HK-2 (cell line): Measurements from ENCODE around the gene LRBA.
"Not testable (repeated sequence)": the region's sequence is repeated elsewhere in the genome, so short reads cannot be mapped to it uniquely, and the experiment has no call there.

ENCODE experiments used
- DNase-seq: peaks from one replicate; pipeline ENCODE4 v3.0.0-alpha.2; 2018; ENCODE audit not compliant: unreplicated experiment

Gene LRBA

DNA sequence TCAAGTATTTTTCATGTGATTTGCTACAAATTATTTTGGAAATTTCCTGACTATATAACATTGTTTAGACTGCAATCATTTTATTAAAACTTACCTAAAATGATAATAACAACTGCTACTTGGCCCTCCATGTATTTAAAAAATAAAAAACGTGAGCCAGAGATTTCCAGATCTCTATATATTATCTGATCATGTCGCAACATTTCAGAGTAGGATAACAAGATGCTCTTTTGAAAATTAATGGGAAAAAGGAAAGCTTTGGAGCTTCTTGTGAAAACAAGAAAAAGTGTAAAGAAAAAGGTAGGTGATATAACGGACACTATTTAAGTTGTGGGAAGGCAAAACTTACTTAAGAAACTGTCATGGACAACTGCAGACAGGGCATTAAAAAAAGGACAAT, 448.0 kb downstream of the LRBA start:
- no peak for DNase-seq

DNA sequence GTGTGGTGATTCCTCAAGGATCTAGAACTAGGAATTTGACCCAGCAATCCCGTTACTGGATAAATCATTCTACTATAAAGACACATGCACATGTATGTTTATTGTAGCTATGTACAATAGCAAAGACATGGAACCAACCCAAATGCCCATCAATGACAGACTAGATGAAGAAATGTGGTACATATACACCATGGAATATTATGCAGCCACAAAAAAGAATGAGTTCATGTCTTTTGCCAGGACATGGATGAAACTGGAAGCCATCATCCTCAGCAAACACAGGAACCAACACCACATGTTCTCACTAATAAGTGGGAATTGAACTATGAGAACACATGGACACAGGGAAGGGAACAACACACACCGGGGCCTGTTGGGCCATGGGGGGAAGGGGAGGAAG, 450.1 kb downstream of the LRBA start:
- DNase-seq = not testable (repeated sequence)

DNA sequence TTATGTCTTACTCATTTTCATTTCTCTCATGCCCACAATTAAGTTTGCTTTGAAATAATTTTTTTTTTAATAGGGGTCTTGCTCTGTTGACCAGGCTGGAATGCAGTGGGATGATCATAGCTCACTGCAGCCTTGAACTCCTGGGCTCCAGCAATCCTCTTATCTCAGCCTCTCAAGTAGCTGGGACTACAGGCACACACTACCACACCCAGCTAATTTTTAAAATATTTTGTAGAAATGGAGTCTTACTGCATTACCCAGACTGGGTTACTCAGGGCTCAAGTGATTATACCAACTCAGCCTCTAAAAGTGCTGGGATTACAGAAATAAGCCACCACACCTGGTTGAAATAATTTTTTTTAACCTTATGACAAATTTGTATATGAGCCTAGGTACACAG, 452.3 kb downstream of the LRBA start:
- DNase-seq = no peak

DNA sequence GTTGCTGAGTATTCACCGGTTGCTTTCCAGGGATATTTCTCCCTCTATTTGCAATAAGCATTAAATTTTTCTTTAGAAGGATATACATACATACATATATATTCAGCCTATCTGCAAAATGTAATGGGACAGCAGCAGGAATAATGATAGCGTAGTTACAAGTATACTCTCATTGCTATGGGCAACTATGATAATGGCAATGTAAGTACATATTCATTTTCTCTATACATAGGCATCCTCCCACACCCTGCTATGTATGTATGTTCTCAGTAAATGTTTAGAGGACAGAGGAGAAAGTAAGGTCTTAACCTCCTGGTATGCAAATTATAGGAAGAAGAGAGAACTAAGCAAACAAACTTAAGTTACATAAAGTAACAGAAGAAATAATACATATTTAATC, 452.8 kb downstream of the LRBA start:
- no peak for DNase-seq

DNA sequence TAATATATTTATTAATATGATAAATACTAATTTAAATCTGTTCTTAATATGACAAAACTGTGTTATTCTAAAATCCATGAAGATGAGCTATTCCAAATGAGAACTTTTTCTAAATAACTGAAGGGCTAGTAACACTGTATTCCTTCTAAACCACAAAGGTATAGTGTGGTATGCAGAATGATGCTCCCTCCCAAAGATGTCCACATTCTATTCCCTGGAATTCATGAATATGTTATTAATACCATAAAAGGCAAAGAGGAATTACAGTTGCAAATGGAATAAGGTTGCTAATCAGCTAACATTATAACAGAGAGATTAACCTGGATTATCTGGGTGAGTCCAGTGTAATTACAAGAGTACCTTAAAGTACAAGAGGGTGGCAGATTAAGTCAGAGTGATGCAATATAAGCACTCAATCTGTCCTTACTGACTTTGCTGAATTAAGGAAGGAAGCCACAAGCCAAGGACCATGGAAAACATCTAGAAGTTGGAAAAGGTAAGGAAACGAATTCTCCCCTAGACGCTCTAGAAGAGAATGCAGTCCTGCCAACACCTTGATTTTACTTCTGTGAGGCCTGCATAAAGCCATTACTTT, 453.8 kb downstream of the LRBA start:
- DNase-seq = no peak

DNA sequence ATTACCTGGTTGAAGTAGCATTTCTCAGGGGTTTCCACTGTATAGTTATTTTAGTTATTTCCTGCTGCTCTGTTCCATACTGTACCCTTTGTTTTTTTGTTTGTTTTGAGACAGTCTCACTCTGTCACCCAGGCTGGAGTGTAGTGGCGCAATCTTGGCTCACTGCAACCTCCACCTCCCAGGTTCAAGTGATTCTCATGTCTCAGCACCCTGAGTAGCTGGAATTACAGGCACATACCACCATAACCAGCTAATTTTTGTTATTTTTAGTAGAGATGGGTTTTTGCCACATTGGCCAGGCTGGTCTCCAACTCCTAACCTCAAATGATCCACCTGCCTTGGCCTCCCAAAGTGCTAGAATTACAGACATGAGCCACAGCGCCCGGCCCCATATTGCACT, 457.3 kb downstream of the LRBA start:
- DNase-seq = not testable (repeated sequence)

DNA sequence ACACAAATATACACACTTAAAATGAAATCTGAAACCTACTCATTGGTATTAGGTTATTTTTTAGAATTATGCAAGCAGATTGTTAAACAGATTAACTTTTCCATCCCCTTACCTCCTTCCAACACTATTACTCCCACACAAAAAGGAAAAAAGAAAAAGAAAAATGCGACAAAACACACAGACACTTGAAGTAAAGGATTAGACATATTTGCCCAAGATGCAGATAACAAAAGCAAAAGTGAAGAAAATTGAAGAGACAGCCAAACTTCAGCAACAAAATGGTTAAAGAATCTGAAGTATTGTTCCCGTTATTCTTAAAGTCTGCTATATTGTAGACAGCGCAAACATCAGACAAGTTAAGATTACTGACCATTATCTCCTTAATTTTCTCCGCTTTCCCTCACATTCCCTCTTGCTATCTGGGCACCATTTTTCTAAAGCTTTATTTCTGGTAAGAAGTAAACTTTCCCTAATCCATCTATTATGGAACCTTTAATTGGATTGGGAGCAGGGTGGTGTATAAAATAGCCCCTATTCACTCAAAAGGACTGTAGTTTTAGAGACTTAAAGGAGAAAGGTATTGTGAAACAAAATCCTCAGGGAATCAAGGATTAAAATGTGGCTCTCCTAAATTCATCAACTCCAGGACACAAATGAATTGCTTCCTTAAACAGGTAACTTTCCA, 467.8 kb downstream of the LRBA start:
- no peak for DNase-seq

DNA sequence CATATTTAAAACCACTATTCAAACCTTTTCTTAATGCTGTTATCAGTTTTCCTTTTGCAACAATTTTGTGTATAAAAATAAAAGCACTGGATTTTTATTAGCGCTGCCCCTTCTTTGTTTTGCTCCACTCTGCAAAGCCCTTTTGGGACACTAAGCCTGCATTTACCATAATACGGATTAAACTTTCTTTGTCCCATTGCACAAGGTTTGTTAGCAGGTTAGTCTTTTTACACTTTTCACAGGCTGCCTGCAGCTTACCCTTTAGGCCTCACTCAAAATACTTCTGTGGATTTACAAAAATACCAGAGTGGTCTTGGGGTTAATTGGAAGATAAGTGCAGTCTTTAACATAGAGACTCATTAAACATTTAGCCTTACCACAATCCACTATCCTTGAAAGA, 468.8 kb downstream of the LRBA start:
- DNase-seq = no peak

DNA sequence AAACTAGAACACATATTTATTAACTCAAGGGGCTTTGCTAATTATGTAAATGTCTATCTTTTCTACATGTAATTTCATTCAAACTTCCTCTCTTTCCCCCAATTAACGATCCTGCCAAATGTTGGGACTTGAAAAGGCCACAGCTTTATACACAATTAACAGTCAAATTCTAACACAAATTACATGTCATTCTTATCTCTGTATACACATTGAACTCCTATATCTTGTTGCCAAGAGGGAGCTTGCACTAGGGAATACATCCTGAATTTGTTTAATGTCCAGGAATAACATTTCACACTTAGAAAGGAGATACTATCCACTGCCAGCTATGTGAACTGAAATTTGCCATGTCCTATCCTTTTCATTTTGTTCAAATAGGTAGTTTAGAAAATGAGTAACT, 472.0 kb downstream of the LRBA start:
- DNase-seq = no peak

DNA sequence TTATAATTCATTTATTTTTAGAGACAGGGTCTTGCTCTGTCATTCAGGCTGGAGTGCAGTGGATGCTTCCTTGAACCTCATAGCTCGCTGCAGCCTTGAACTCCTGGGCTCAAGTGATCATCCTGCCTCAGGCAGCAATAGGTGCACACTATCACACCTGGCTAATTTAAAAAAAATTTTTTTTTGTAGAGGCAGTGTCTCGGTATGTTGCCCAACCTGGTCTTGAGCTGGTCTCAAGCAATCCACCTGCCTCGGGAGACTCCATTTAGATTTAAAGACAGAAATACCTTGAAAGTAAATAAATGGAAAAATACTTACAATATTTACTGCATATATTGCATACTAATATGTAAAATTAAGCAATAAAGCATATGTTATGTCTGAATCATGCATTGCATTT, 473.4 kb downstream of the LRBA start:
- no peak for DNase-seq

DNA sequence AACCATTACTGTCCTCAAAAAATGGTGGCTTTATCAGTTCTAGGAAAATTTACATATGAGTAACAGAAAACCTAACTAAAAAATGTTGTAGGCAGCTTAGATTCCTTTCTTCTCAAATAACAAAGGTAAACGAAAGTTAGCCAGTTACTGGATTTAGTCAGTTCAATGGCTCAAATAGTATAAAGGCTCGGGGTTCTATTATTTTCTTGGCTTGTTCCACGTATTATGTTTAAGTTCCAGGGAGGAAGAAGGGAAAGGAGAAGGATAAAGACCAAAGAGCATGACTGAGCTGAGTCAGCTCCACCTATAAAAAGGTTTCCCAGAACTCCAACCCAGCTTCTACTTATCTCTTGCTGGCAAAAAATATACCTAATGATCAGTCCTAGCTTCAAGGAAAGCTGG, 474.1 kb downstream of the LRBA start:
- no peak for DNase-seq

DNA sequence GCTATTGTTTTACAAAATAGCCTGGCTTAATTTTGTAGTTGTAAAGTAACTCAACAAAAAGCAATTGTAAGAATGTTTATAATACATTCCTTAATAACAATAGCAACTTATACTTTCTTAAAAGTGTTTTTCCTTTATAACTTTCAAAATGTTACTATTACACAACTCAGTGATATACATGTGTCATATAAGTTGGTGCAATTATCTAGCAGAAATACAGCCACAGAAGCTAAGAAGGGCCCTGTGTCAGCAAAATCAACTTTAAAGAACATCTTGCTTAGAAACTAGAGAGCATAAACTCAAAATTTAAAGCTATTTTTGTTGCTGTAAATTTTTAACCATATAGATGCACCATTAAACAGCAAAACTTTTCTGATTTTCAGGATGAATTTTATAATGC, 474.5 kb downstream of the LRBA start:
- no peak for DNase-seq

DNA sequence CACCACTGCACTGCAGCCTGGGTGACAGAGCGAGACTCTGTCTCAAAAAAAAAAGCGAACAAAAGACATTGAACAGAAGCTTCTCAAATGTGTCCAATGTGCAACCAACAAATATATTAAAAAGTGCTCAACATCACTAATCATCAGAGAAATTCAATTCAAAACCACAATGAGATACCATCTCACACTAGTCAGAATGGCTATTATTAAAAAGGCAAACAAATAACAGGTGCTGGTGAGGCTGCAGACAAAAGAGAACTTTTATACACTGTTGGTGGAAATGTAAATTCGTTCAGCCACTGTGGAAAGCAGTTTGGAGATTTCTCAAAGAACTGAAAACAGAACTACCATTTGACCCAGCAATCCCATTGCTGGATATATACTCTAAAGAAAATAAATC, 477.2 kb downstream of the LRBA start:
- not testable (repeated sequence) for DNase-seq

DNA sequence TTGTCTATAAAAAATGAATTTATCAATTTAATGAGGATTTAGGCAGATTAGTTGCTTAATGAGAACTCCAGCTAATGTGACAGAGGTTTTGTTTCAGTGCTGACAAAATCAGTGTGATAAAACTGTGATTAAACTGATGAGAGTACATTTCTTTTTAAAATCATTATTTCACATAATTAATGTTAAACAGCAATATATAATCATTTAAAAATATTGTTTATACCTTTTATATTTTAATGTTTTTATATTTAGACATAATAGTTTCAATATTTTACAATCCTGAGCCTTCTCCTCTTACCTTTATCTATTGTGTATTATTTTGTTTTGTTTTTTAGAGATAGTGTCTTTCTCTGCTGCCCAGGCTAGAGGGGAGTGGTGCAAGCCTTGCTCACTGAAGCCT, 480.3 kb downstream of the LRBA start:
- DNase-seq = no peak

DNA sequence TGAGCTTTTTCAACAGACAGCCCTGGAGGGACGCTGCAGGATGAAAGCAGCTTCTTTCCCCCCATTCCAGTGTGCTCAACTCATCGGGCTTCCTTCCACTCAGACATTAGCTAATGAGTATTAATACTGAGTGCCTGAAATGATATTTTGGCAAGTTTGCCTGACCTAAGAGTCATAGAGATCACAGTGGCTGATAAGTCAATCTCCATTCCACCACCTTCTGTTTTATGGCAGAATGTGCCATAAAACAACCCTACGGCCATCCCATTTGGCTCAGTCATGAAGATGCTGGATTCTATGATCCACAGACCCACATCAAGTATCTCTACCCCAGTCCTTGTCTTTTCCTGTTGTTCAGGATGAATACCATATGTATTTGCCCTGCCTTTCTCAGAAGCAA, 481.4 kb downstream of the LRBA start:
- DNase-seq = no peak

DNA sequence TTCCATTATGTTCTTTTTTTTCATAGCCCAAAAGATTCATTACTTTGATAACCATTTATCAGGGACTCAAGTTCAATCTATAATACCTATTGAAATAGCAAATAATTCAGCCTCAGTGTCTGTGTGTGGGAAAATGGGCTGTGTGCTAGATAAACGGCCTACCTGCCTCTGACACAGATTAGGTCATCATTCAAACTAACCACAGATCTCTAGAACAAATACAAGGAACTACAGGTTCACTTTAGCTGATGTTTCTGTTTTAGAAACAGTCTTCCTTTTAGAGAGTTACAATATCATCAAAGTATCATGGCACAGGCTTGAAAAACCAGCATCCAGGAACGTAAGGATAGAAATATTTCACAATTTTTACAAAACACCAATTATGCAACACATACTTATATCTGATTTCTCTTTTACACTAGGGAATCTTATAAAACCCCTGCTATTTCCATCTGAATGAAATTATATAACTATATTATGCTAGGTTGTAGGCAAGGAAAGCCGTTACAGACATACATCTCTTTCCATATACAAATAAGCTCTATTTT, 489.7 kb downstream of the LRBA start:
- DNase-seq = no peak

DNA sequence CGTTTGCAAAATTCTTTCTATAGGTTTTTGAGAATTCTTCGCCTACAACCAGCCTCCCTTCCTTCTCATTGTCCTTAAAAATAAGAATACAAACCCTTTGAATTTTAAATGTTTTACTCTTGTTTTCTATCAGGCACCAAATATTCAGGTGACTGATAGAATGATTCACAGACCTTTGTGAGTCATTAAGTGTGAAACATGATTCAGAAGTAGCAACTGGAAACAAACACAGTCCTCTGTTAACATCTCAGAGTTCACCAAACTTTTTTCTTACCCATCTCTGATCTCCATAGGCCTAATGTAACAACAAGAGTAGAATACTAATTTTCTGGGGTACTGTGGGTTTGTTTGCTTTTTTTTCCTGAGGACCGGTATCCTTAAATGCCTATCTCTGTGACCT, 496.5 kb downstream of the LRBA start:
- DNase-seq = no peak

DNA sequence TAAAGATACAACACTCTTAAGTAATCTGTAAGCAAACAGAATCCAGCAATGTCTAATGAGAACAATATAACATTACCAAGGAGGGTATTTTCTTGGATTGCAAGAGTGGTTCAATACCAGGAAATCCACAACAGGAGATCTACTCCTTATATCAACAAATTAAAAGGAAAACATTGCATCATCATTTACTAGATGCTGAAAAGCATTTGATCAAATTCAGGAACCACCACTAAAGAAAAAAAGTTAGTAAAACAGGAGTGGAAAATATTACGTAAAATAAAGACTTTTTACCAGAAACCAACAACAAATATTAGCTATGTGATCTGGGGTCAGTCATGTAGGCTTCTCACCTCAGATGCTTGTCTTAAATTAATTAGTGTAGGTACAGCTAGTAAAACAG, 499.9 kb downstream of the LRBA start:
- DNase-seq = no peak

DNA sequence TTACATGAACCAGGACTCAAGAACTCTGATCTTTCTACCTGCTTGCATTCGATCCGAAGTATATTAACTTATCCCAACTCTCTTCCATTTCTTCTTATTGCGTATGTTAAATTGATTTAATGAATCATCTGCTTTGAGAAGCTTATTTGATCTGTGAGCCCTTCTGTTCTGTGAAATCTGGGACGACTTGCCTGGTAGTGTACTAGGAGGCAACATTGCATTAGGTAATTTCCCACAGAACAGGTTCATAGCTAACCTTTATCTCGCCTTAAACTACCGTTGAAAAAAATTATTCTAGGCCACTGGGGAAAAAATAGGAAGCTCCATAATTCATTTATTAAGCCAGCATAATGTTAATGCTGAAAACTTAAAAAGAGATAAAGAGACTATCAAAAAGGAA, 500.4 kb downstream of the LRBA start:
- no peak for DNase-seq

DNA sequence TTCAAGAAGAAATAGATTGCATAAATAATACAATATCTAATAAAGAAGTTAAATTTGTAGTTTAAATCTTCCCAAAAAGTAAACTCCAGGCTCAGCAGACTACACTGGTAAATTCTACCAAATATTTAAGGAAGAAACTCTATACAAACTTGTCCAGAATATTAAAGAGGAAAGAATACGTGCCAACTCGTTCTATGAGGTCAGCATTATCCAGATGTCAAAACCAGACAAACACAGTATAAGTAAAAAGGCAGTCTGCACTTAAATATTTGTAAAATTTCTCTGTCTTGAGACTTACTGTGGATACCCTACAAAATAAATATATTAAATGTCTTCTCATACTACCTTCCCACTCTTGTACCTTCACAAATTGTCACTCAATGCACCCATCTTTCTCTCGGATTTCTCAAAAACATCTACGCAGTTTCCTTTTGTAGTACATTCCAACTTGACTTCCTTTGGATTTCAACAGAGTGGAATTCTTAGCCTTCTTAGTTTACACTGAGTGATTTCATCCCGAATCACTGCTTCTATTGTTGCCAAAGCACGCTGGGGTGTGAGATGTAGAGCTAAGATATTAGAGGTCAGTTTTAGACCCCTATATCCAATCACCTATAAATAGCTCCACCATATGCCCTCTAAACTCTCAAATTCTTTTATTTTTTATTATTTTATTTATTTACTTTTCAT, 504.8 kb downstream of the LRBA start:
- no peak for DNase-seq

DNA sequence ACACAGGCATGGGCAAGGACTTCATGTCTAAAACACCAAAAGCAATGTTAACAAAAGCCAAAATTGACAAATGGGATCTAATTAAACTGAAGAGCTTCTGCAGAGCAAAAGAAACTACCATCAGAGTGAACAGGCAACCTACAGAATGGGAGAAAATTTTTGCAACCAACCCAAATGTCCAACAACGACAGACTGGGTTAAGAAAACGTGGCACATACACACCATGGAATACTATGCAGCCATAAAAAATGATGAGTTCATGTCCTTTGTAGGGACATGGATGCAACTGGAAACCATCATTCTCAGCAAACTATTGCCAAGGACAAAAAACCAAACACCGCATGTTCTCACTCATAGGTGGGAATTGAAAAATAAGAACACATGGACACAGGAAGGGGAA, 507.4 kb downstream of the LRBA start:
- not testable (repeated sequence) for DNase-seq

DNA sequence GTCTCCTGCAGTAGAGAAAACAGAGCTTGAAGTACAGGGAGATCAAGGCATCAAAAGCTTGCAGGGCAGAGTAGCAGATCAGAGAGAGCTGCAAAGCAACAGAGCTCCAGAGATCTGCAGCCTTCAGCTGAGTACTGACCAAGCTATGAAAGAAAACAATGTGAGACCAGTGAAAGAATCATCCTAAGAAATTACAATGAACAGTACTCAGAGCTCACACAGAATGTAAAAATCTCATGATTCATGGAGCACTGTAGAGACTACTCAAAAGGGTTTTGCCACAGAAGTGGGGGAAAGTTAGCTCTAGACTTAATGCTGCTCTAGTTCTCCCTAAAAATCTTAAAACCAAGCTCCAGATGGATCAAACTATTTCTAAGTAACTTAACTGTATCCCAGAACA, 513.1 kb downstream of the LRBA start:
- no peak for DNase-seq
